Heart left ventricle (tissue), 16 donors: ENCODE data around the gene MEX3B. TPM values are rescaled to one million over a fixed set of nuclear protein-coding genes. Genes with fewer than 3 reads are reported as not detected.

Source experiments
- ATAC-seq, 4 donors: fragments of 200-7000 bp; cut with Tn5 transposase; one replicate each; pipeline ENCODE4 v1.9.1; 2020 to 2022; ENCODE audit warnings: moderate library complexity in 4 of 4, mild to moderate bottlenecking in 3 of 4, moderate number of reproducible peaks in 1 of 4
- DNase-seq, 5 donors: peaks; one replicate each; pipeline ENCODE4 v3.0.0-alpha.2; 2020
- H3K27ac ChIP-seq, 12 donors: fragments of 200-600 bp; sonication (generic) in 4 of 12; one replicate each; pipeline versions ENCODE4 v1.5.0 to v1.8.0; 2016 to 2022; ENCODE audit warnings: mild to moderate bottlenecking in 2 of 12
- H3K27me3 ChIP-seq, 9 donors: fragments of 200-600 bp; sonication (generic) in 2 of 9; one replicate each; pipeline versions ENCODE4 v1.5.1 to v1.8.0; 2016 to 2022; ENCODE audit warnings: mild to moderate bottlenecking in 3 of 9
- H3K36me3 ChIP-seq, 9 donors: fragments of 200-600 bp; sonication (generic) in 2 of 9; one replicate each; pipeline versions ENCODE4 v1.5.0 to v1.8.0; 2018 to 2022; ENCODE audit warnings: mild to moderate bottlenecking in 2 of 9
- H3K4me1 ChIP-seq, 12 donors: fragments of 200-600 bp; sonication (generic) in 4 of 12; one replicate each; pipeline versions ENCODE4 v1.5.0 to v1.8.0; 2016 to 2022; ENCODE audit warnings: mild to moderate bottlenecking in 3 of 12
- H3K4me3 ChIP-seq, 12 donors: fragments of 200-600 bp; sonication (generic) in 4 of 12; one replicate each; pipeline versions ENCODE4 v1.5.0 to v1.8.0; 2017 to 2022; ENCODE audit warnings: mild to moderate bottlenecking in 9 of 12, moderate library complexity in 4 of 12
- H3K9me3 ChIP-seq, 12 donors: fragments of 200-600 bp; sonication (generic) in 4 of 12; one replicate each; pipeline versions ENCODE4 v1.5.0 to v1.8.0; 2016 to 2022; ENCODE audit warnings: mild to moderate bottlenecking in 1 of 12
- CTCF ChIP-seq, 12 donors: fragments of 200-600 bp; sonication (generic) in 4 of 12; IDR thresholded peaks; one replicate each; pipeline versions ENCODE4 v1.5.0 to v1.8.0; 2018 to 2022; ENCODE audit warnings: antibody characterized with exemption in 12 of 12, mild to moderate bottlenecking in 5 of 12
- POLR2A ChIP-seq, 2 donors: fragments of 450-650 bp; IDR thresholded peaks; one replicate each; pipeline ENCODE4 v1.6.1; 2017; ENCODE audit warnings: antibody characterized with exemption in 2 of 2, mild to moderate bottlenecking in 2 of 2, moderate library complexity in 2 of 2
- WGBS, 4 donors: extraction: QIAGEN DNeasy Blood & Tissue Kit in 2 of 4; methylation state at CpG; one replicate each; pipeline versions ENCODE4 v1.1.5 to v1.1.7; 2013 to 2018; 5-methylcytosine and 5-hydroxymethylcytosine counted together
- intact Hi-C, 10 donors: fragments of 100-400 bp; cut with DNase I; formaldehyde crosslinking; loops; one replicate each; pipeline versions ENCODE4 v1.11.1 to v1.14.2; 2022
- polyA plus RNA-seq, 2 donors: library from polyadenylated mRNA; stranded (reverse); fragments of 200-250 nt; gene quantifications; one replicate each; pipeline ENCODE4 v1.2.3, GENCODE V29; 2013
- total RNA-seq, 9 donors: library from RNA; depleted of rRNA in 2 of 9; stranded (reverse); fragments of >200 nt in 2 of 9; fragmentation: NEBNext Ultra II Directional in 3 of 9; extraction: Animal tissue kit (Norgen Biotek cat#: 25700) in 3 of 9; gene quantifications; one replicate each; pipeline versions ENCODE4 v1.1.0 to v1.2.4, GENCODE V29; 2016 to 2023
- donor health status: ischemic (EF 13 %, LVEDD 7.1; RV severe dilation, severe dysfunction).
- donor health status: healthy with polysubstance abuse.
- donor health status: DM: no; HTN: yes; CAD: no.
- donor health status: DM: no; HTN: no; CAD: no.
- donor health status: ischemic (EF 25% LVEDD 6.9; RV normal size, moderate dysfunction).
- donor health status: ischemic (EF 25% LVEDD 5.7; RV mildly dilated, moderate dysfunction).
- donor health status: healthy.
- donor health status: DM: yes; HTN: yes; CAD: no.
- donor health status: ischemic (EF 35%, LVEDD 5.7; RV mildly dilated, moderate dysfunction).
- donor health status: nonischemic (EF 11% LVEDD 7.7; RV severe dilation, severe dysfunction).
- donor health status: DM: yes; HTN: yes; CAD: no.
- donor health status: PGD.
- donor health status: ischemic (EF 29% LVEDD 5.4; RV normal size, mild dysfunction).
- donor health status: nonischemic (EF 23%, LVEDD 6.1; RV moderate dilation, normal function).

MEX3B gene
- total and polyA plus RNA-seq, 11 donors = 1.3 to 5.3 (median 3.0) TPM

GRCh38 chr15:82045179-82045891, 483 bp downstream of the MEX3B start:
- DNase-seq (peak; percentile 37 to 75 (median 52)), ATAC-seq (peak in 2 of 4 donors; percentile 8 to 11)
- TF ChIP-seq CTCF (IDR thresholded peaks at IDR 0.05) (no peak), POLR2A (IDR thresholded peaks at IDR 0.05) (no peak)
- Histone ChIP-seq H3K4me3 (peak overlapping the region; percentile 65 to 97 (median 87)), H3K27ac (peak overlapping the region; percentile 45 to 100 (median 97)), H3K27me3 (no peaks in the 10 kb centered on the region), H3K4me1 (peaks cover 0 to 43% (median 20%) of the 10 kb centered on the region in 12 donors), H3K9me3 (no peaks in the 10 kb centered on the region), H3K36me3 (peaks cover 0 to 16% (median 0%) of the 10 kb centered on the region in 9 donors)
- WGBS, 4 donors = 0 to 3% (median 0%) methylated on average over 14 to 71 of the region's 71 CpGs
- intact Hi-C loops = loop anchor here in 7 of 10 donors (5.0 to 10.0 kb wide), 17 partner anchors 88 to 1051 kb away; partner anchors contain the start of genes RPS17 (in 1 of the 7) and STARD5 (in 1 of the 7)

- H3K27ac ChIP-seq = peak overlapping the region in 11 of 12 donors; percentile 90 to 100 (median 97)
- peaks cover 0 to 44% (median 20%) of the 10 kb centered on the region in 12 donors for H3K4me1 ChIP-seq
- intact Hi-C loops = loop anchor here in 7 of 10 donors (5.0 to 10.0 kb wide), 17 partner anchors 87 to 1050 kb away; partner anchors contain the start of genes RPS17 (in 1 of the 7) and STARD5 (in 1 of the 7)
- DNase-seq (peak; percentile 41 to 72 (median 51)), ATAC-seq (no peak)
- TF ChIP-seq POLR2A (IDR thresholded peaks at IDR 0.05) (no peak), CTCF (IDR thresholded peaks at IDR 0.05) (no peak)
- H3K9me3 ChIP-seq = no peaks in the 10 kb centered on the region
- H3K27me3 ChIP-seq = no peaks in the 10 kb centered on the region
- peaks cover 0 to 16% (median 0%) of the 10 kb centered on the region in 9 donors for H3K36me3 ChIP-seq
- WGBS, 4 donors = 0 to 1% (median 1%) methylated on average over 30 to 54 of the region's 54 CpGs
- peak overlapping the region; percentile 65 to 97 (median 87) for H3K4me3 ChIP-seq
These were observed 1.2 kb downstream of the MEX3B start for GRCh38 chr15:82044373-82045178.

- DNase-seq (peak in 2 of 5 donors; percentile 32 to 65), ATAC-seq (no peak)
- TF ChIP-seq CTCF (IDR thresholded peaks at IDR 0.05) = no peak
- TF ChIP-seq POLR2A (IDR thresholded peaks at IDR 0.05) = no peak
- 38 to 41% (median 40%) methylated on average over 41 to 51 of the region's 51 CpGs for whole genome bisulfite sequencing, 4 donors
- H3K4me3 ChIP-seq = peak overlapping the region; percentile 65 to 97 (median 87)
- peak overlapping the region in 10 of 12 donors; percentile 1 to 100 (median 96) for H3K27ac ChIP-seq
- H3K4me1 ChIP-seq = peaks cover 0 to 44% (median 20%) of the 10 kb centered on the region in 12 donors
- H3K36me3 ChIP-seq = peaks cover 0 to 16% (median 0%) of the 10 kb centered on the region in 9 donors
- no peaks in the 10 kb centered on the region for H3K9me3 ChIP-seq
- no peaks in the 10 kb centered on the region for H3K27me3 ChIP-seq
- intact Hi-C loops = loop anchor here in 6 of 10 donors (5.0 to 10.0 kb wide), 10 partner anchors 89 to 1049 kb away; partner anchors contain the start of gene RPS17 (in 1 of the 6)
These were observed 1.9 kb downstream of the MEX3B start for GRCh38 chr15:82043796-82044372.
